ENCODE results near the gene MAP4K3.
"Not testable (repeated sequence)": the region's sequence is repeated elsewhere in the genome, so short reads cannot be mapped to it uniquely, and the experiment has no call there.

Gene MAP4K3

GRCh38 chr2:39409697-39410389 is 27.2 kb downstream of the MAP4K3 start:
- DNase-seq = no peak

GRCh38 chr2:39408351-39409136 is 28.5 kb downstream of the MAP4K3 start:
- no peak for DNase-seq

- no peak for DNase-seq
Observed at GRCh38 chr2:39407516-39408296, 29.4 kb downstream of the MAP4K3 start.

- no peak for DNase-seq
Observed at GRCh38 chr2:39405364-39405763, 31.7 kb downstream of the MAP4K3 start.

- DNase-seq = no peak
Observed at GRCh38 chr2:39403311-39403710, 33.8 kb downstream of the MAP4K3 start.

- DNase-seq = no peak
Observed at GRCh38 chr2:39401319-39401718, 35.8 kb downstream of the MAP4K3 start.

GRCh38 chr2:39399570-39399969 is 37.5 kb downstream of the MAP4K3 start:
- no peak for DNase-seq

- DNase-seq = no peak
Observed at GRCh38 chr2:39395313-39395712, 41.8 kb downstream of the MAP4K3 start.

- DNase-seq = no peak
Observed at GRCh38 chr2:39394516-39394961, 42.5 kb downstream of the MAP4K3 start.

- DNase-seq = no peak
Observed at GRCh38 chr2:39392672-39393071, 44.4 kb downstream of the MAP4K3 start.

- no peak for DNase-seq
Observed at GRCh38 chr2:39390216-39390615, 46.9 kb downstream of the MAP4K3 start.

GRCh38 chr2:39386064-39386463 is 51.0 kb downstream of the MAP4K3 start:
- no peak for DNase-seq

- DNase-seq = no peak
Observed at GRCh38 chr2:39385172-39385571, 51.9 kb downstream of the MAP4K3 start.

GRCh38 chr2:39384071-39384470 is 53.0 kb downstream of the MAP4K3 start:
- DNase-seq = not testable (repeated sequence)

- DNase-seq = no peak
Observed at GRCh38 chr2:39383146-39383545, 53.9 kb downstream of the MAP4K3 start.

GRCh38 chr2:39381653-39382052 is 55.4 kb downstream of the MAP4K3 start:
- DNase-seq = no peak

GRCh38 chr2:39380525-39381150 is 56.4 kb downstream of the MAP4K3 start:
- DNase-seq = peak in 1 of 51 donors; percentile 24

- peak in 4 of 51 donors; percentile 12 to 70 (median 21) for DNase-seq
Observed at GRCh38 chr2:39379643-39380524, 57.2 kb downstream of the MAP4K3 start.

GRCh38 chr2:39378968-39379367 is 58.1 kb downstream of the MAP4K3 start:
- no peak for DNase-seq

- peak in 1 of 51 donors; percentile 6 for DNase-seq
Observed at GRCh38 chr2:39377226-39377939, 59.7 kb downstream of the MAP4K3 start.

All from hypothalamus (tissue), 51 donors.